ENCODE results near the gene ST8SIA6.

ST8SIA6 gene

GRCh38 chr10:17357781-17358180, 96.6 kb downstream of the ST8SIA6 start:
- Histone ChIP-seq H3K9ac (ENCODE audit: low read length) (no peak overlapping the region), H3K36me3 (replicated peaks; ENCODE audit: low read depth, low read length) (no peaks in the 10 kb centered on the region), H3K9me3 (ENCODE audit: insufficient read depth, low read length) (no peaks in the 10 kb centered on the region), H3K4me2 (ENCODE audit: low read length) (no peak overlapping the region), H3K4me3 (ENCODE audit: low read length) (no peak overlapping the region), H4K20me1 (ENCODE audit: insufficient read depth, low read length) (no peaks in the 10 kb centered on the region), H3K27me3 (ENCODE audit: low read depth, low read length) (0 out of 2 replicates have a peak, but pooled peaks cover 3% of the 10 kb centered on the region), H3K79me2 (ENCODE audit: low read length) (no peaks in the 10 kb centered on the region), H3K4me1 (ENCODE audit: low read length) (no peaks in the 10 kb centered on the region), H2AFZ (ENCODE audit: low read depth, low read length) (no peak overlapping the region), H3K27ac (ENCODE audit: low read length) (no peak overlapping the region)
- no peak for TF ChIP-seq EZH2phosphoT487 (IDR thresholded peaks at IDR 0.05; ENCODE audit: low read depth)
- no peak for TF ChIP-seq CTCF (IDR thresholded peaks at IDR 0.05; ENCODE audit: low read depth, low read length)

GRCh38 chr10:17356820-17357219, 97.6 kb downstream of the ST8SIA6 start:
- Histone ChIP-seq H3K79me2 (ENCODE audit: low read length) (no peaks in the 10 kb centered on the region), H2AFZ (ENCODE audit: low read depth, low read length) (no peak overlapping the region), H3K27me3 (ENCODE audit: low read depth, low read length) (0 out of 2 replicates have a peak, but pooled peaks cover 3% of the 10 kb centered on the region), H3K4me1 (ENCODE audit: low read length) (no peaks in the 10 kb centered on the region), H3K36me3 (replicated peaks; ENCODE audit: low read depth, low read length) (no peaks in the 10 kb centered on the region), H3K9ac (ENCODE audit: low read length) (no peak overlapping the region), H4K20me1 (ENCODE audit: insufficient read depth, low read length) (no peaks in the 10 kb centered on the region), H3K4me3 (ENCODE audit: low read length) (no peak overlapping the region), H3K4me2 (ENCODE audit: low read length) (no peak overlapping the region), H3K27ac (ENCODE audit: low read length) (no peak overlapping the region), H3K9me3 (ENCODE audit: insufficient read depth, low read length) (no peaks in the 10 kb centered on the region)
- TF ChIP-seq EZH2phosphoT487 (IDR thresholded peaks at IDR 0.05; ENCODE audit: low read depth) (no peak), CTCF (IDR thresholded peaks at IDR 0.05; ENCODE audit: low read depth, low read length) (no peak)

GRCh38 chr10:17354781-17355180, 99.6 kb downstream of the ST8SIA6 start:
- Histone ChIP-seq H3K9me3 (ENCODE audit: insufficient read depth, low read length) (no peaks in the 10 kb centered on the region), H3K4me3 (ENCODE audit: low read length) (no peak overlapping the region), H3K36me3 (replicated peaks; ENCODE audit: low read depth, low read length) (no peaks in the 10 kb centered on the region), H3K4me1 (ENCODE audit: low read length) (no peaks in the 10 kb centered on the region), H2AFZ (ENCODE audit: low read depth, low read length) (no peak overlapping the region), H4K20me1 (ENCODE audit: insufficient read depth, low read length) (no peaks in the 10 kb centered on the region), H3K27me3 (ENCODE audit: low read depth, low read length) (0 out of 2 replicates have a peak, but pooled peaks cover 3% of the 10 kb centered on the region), H3K79me2 (ENCODE audit: low read length) (no peaks in the 10 kb centered on the region), H3K27ac (ENCODE audit: low read length) (no peak overlapping the region), H3K4me2 (ENCODE audit: low read length) (no peak overlapping the region), H3K9ac (ENCODE audit: low read length) (no peak overlapping the region)
- no peak for TF ChIP-seq EZH2phosphoT487 (IDR thresholded peaks at IDR 0.05; ENCODE audit: low read depth)
- no peak for TF ChIP-seq CTCF (IDR thresholded peaks at IDR 0.05; ENCODE audit: low read depth, low read length)

GRCh38 chr10:17353568-17354300, 100.7 kb downstream of the ST8SIA6 start:
- H3K4me3 ChIP-seq (ENCODE audit: low read length): no peak overlapping the region
- no peak overlapping the region for H3K4me2 ChIP-seq (ENCODE audit: low read length)
- no peaks in the 10 kb centered on the region for H3K9me3 ChIP-seq (ENCODE audit: insufficient read depth, low read length)
- H3K36me3 ChIP-seq (replicated peaks; ENCODE audit: low read depth, low read length): no peaks in the 10 kb centered on the region
- TF ChIP-seq CTCF (IDR thresholded peaks at IDR 0.05; ENCODE audit: low read depth, low read length): no peak
- no peak for TF ChIP-seq EZH2phosphoT487 (IDR thresholded peaks at IDR 0.05; ENCODE audit: low read depth)
- no peaks in the 10 kb centered on the region for H3K79me2 ChIP-seq (ENCODE audit: low read length)
- no peak overlapping the region for H3K27ac ChIP-seq (ENCODE audit: low read length)
- H3K27me3 ChIP-seq (ENCODE audit: low read depth, low read length): 0 out of 2 replicates have a peak, but pooled peaks cover 3% of the 10 kb centered on the region
- no peak overlapping the region for H2AFZ ChIP-seq (ENCODE audit: low read depth, low read length)
- no peaks in the 10 kb centered on the region for H3K4me1 ChIP-seq (ENCODE audit: low read length)
- H4K20me1 ChIP-seq (ENCODE audit: insufficient read depth, low read length): no peaks in the 10 kb centered on the region
- no peak overlapping the region for H3K9ac ChIP-seq (ENCODE audit: low read length)
